AG20443 (cell line): ENCODE measurements around the gene ROBO1.
"Not testable (repeated sequence)": the region's sequence is repeated elsewhere in the genome, so short reads cannot be mapped to it uniquely, and the experiment has no call there.

Source experiments
- DNase-seq: peaks from one replicate; pipeline ENCODE4 v3.0.0; 2012; ENCODE audit warnings: low spot score, mixed read lengths

Gene ROBO1

DNA sequence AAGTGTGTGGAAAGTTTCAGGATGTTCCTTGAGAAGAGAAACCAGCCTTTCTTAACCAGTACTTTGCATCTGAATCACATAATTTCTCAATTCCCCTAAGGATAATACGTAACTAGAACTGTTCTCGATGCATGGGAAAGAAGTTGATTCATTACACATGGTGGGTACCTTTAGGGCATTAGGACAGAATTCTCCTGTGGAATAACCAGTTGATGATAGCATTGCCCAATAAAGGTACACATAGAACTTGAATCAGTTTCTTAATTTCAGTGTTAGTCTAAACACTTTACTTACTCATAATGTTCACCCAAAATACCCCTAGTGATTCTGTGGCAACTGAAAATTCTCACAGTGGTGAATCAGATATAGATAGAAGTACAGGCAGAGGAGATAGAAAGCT lies 1030.9 kb downstream of the ROBO1 start:
- no peak for DNase-seq

DNA sequence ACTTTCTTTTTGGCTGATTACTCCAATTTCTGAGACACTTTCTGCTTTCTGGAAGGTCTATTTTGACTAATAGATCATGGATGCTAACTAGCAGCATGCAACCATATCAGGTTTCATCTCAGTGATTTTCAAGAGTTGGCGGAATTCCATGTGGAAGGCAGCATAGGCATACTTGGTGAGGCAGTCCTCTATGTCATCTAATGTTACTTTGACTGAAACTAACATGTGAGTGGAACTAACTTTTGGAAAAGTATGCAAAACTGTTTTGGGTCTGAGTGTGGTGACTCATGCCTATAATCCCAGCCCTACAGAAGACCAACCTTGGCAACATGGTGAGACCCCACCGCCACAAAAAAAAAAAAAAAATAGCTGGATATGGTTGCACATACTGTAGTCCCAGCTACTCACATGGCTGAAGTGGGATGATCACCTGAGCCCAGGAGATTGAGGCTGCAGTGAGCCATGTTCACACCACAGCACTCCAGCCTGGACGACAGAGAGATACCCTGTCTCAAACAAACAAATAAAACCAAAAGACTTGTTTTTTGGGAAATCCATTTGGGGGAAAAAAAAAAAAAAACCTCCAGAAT lies 1033.7 kb downstream of the ROBO1 start:
- DNase-seq: peak; percentile 20

DNA sequence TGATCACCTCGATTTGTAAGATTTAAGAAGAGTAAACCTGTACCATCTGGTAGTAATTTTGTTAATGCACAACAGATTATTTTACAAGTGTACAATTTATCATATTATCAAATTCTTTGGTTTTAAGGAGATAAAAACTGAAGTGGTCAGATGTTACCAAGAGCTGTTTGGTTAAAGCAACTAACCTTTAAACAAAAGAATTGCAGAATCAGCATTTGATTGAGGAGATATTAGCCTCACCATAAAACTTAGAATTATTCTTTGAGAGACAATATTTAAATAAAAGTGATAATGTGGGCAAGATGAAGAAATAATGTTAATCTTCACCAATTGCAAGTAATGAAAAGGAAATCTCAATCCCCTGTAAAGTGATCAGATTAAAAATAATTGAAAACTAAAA lies 1034.9 kb downstream of the ROBO1 start:
- DNase-seq: no peak

DNA sequence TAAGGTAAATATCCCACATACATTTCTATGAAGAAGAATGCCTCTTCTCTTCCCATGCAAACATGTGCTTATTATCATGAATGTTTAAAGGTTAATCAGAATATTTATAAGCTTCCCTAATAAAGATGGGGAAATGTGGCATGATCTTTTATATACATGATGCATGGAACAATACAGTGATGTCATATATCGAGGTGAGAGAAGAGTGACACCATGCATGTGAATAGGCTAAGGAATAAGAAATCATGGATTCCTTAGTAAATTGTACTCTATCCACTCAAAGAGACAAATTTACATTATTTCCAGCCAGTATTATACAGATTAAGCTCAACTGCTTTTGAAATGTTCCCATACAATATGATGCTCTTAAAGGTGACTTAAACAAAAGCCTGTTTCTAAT lies 1035.3 kb downstream of the ROBO1 start:
- no peak for DNase-seq

DNA sequence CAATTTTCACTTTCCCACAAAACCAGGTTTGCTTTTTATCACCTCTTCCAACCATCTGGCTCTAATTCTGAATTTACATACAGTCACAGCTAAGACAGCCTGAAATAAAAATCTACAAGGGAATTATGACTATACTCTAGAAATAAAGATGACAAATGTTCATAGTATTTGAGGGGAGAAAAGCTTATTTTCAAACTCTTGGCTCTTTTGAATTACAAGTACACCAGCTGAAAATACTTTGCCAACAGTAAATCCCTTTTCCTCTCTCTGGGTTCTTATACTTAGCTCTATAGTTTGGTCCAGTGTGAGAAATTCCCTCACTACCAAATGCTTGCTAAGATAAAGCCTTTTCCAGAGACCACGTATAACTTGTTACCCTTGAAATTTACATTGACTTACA lies 1037.9 kb downstream of the ROBO1 start:
- no peak for DNase-seq

DNA sequence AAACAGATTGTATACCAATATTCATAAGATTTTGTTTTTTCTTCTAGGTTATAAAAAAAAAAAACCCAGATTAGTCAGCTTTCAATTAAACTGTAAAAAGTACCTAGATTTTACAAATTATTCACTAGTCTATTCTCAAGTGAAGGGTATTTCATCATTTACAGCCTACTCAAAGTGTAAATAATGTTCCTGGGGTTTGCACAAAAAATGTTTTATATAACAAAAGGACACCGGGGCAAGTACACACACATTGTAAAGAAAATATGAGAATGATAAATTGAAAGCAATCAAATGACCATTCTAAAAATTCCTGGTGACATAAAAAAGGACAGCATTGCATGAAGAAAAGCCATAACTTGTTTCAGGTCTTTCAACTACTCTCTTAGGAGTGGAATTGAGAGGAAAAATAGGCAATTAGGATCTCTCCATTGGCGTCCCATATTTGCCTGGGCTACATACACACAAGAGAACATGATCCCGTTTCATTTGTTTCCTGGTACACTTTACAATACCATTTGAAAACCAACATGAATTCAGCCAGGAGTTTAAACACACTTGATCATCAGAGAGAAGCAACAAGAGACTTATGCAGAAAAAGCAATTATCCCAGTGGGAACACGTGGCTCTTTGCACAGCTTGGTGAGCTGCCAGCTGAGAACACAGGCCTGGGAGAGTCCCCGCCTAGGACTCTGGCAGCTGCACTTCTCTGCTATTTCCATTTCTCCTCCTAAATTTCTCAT lies 1039.2 kb downstream of the ROBO1 start:
- DNase-seq: peak; percentile 58

DNA sequence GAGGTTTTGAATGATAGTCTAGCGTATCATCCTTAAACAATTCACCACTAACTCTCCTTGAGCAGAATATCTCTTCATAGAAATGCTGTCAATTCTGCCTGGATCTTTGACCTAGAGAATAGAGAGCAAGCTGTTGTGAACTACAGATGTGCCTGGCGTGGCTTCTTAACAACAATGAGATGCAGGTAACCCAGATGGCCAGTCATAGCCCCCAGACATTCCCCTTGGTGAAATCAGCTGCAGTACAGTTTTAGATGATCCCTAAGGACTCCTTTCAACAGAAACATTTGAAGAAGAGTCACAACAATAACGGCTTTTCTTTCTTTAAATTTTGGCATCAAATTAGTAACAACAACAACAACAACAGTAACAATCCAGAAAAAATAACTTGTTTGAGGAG lies 1041.3 kb downstream of the ROBO1 start:
- DNase-seq: no peak

DNA sequence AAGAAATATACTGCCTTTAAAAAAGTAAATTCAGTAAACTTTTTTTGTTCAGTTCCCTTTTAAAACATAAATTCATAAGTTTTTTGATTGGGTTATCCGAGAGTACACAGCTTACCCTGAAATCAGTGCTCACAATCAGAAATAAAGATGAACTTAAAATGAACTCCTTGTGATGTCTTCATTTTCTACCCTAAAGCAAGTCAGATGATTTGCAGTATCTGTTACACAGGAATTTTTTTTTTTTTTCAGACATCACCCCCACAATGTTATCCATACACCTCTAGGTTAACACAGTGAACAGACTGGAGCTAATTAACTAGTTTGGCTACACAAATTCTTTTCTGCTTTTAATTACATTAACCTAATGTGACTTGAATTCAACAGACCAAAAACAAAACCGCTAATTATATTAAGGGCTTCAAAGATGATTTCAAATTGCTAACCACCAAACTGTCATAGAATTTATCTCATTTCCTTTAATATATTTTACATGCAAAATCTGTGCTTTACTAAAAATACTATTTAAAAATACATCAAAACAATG lies 1042.0 kb downstream of the ROBO1 start:
- DNase-seq: no peak

DNA sequence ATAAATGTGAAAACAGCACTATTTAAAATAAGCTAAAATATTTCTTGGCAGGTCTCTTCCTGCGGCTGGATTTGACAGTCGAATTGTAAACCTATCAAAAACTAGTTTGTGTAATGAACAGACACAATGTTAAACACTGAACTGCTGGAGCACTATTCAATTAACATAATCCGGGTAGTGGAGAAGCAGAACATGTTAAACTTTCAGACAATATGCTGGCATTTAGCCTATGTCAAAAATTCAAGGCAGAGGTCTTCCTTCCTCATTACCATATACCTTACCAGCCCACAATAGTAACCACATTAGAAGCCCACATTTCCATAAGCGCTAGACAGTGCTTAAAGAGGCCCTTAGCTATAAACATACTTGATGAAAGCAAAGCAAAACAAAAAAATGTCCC lies 1042.9 kb downstream of the ROBO1 start:
- DNase-seq: no peak

DNA sequence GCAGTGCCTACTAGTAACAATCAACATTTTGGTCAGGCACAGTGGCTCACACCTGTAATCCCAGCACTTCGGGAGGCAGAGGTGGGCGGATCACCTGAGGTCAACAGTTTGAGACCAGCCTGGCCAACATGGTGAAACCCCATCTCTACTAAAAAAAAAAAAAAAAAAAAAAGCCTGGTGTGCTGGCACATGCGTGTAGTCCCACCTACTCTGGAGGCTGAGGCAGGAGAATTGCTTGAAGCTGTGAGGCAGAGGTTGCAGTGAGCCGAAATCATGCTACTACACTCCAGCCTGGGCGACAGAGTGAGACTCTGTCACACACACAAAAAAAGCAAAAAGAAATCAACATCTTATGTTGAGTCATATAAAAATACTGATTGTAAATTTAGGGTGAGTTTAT lies 1043.4 kb downstream of the ROBO1 start:
- not testable (repeated sequence) for DNase-seq

DNA sequence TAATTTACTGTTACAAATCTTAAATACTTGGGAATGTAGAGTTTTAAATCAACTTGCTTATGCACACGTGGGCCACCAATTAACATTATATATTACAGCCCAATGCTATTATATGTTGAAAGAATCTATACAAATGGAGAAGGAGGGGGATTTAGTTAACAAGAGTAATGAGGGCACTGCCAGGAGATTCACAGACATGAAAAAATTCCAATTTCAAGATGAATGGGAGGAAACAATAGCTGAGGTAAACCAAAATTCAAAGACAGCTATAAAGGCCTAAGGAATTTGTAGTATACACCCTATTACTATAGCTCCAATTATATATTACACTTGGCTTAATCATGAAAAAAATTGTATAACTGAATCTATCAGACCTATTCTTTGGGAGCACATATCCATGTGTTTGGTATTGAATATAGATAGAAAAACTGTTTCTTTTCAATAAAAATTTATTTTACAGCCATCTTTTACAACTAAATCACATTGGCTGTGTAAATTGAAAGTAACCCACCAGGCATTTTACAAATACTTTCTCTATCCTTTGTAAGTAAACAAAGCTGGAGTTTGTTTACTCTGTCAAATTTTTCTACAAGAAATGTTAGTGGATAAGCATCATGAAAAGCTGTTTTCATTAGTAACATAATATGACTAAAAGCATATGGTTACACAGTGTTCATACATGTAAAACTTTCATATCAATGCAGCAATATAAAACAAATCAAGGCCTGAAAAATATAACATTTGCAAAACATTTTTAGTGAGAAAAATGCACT lies 1045.8 kb downstream of the ROBO1 start:
- DNase-seq: no peak

DNA sequence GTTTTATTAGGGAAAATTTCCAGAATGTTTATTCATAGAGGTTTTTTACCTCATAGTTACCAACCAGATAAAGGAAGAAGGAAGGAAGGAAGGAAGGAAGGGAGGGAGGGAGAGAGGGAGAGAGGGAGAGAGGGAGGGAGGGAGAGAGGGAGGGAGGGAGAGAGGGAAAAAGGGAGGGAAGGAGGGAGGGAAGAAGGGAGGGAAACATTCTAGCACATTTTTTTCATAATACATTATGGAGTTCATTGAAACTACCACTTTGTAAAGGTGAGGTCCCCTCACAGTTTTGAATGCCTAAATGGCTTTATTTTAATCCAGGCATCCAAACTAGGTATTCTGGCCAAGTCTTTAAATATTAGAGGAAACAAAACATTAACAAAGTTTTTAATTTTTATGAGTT lies 1049.1 kb downstream of the ROBO1 start:
- no peak for DNase-seq

DNA sequence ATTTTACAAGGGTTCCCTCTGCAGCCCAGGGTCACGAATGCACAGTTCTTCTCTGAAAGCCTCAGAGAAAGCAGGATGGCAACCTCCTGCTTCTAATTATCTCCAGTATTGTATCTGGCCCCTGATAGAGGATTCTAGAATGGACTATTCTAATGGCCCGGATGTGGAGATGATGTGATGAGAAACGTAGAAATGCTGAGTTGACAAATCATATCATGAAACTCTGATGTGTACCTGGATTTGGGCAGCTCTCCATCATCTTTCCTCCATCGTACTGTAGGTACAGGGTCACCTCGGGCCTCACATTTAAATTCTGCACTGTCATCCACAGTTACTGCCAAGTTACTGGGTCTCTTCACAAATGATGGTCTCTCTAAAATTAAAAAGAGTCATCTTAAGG lies 1050.8 kb downstream of the ROBO1 start:
- no peak for DNase-seq

DNA sequence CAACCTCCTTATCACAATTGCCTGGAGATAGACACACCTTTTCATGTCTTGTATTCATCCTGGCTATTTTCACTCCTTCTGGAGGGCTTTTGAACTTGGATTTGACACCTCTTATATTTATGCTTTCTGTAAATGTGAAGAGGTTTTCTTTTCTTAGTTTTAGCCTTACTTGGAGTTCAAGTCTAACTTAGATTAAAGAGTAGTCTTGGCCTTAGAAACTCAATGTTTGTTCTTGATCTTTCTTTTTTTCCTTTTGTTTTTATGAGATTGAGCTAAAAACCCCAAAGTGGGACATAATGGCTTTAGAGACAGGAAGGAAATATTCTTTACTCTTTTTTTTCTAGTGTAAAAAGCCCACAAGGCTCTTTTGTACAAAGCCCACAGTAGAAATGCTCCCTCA lies 1054.9 kb downstream of the ROBO1 start:
- DNase-seq: no peak

DNA sequence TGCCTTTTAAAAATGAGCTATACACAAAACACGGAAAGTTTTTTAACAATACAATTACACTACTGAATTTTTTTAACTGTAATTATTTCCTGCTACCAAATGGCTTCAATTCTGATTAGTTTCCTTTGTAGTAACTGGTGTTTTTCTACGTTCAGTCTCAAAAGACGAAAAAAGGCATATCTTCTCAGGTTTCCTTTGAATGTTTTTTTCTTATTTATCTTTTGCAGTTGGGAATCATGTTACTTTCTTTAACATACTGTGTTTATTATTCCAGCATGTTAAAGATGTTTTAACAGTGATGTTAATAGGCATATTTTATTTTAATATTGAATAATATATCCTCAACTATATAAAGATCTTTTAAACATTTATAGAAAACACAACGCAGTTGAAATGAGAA lies 1055.5 kb downstream of the ROBO1 start:
- DNase-seq: no peak

DNA sequence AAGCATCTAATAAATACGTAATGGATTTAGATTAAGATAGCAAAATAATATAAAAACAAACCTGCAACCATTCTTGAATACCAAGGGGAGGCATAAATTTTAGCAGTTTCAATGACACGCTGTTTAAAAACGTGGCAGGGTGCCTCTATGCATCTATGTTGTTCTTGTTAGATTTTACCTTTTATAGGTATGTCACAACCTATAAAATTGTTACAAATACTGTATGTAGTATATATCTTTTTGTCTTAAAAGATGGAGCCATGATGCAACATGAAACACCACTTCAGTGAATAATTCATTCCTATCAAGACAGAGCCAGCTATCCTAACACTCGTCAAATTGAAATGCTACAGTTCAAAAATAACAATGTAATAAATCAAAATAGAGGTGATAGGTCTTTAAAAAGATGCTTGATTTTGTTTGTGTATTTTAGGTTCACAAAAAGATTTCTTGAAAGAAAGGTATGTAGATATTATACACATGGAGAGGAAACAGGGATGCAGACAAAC lies 1059.2 kb downstream of the ROBO1 start:
- no peak for DNase-seq

DNA sequence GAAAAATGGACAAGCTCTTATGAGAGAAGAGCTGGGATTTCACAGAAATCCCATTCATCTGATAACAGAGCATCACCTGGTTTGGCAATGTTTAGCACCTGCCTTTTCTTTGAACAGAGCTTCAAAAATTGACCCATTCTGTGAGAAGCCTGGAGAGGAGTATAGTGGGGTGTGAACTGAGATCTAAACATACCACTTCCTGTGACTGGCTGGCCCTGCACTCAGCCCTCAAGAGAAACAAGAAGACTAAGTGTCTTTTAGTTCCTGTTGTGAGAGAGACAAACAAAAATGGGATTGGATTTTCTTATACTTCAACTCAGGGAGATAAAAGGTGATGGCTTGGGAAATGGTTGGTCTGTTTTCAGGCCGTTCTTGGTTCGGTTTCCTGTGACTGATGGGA lies 1060.2 kb downstream of the ROBO1 start:
- no peak for DNase-seq

DNA sequence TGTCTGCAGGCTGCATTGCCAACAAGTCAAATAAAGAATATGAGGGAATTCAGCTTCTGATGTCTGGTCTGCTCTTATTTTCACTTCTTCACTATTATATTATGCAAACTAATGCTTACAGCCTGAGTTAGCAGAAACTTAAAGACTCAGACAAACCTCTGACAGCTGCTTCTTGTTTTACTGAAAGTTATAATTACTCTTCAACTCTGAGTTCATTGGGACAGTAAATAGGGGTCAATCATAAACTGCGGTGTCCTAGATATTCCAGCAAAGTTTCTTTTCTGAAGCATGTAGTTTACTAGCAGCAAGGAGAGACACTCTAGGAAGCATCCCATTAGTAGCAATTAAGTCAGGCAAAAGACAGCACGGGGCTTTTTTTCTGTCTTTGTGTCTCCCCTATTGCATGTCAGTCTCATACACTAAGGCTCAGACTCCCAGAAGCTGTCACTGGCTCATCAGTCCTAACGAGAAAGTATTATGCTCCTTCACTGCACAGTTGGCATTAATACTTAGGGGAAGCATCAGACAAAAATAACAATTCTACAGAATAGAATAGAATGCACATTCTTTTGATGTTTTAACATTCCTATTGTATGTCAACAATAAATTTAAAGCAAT lies 1060.8 kb downstream of the ROBO1 start:
- no peak for DNase-seq

DNA sequence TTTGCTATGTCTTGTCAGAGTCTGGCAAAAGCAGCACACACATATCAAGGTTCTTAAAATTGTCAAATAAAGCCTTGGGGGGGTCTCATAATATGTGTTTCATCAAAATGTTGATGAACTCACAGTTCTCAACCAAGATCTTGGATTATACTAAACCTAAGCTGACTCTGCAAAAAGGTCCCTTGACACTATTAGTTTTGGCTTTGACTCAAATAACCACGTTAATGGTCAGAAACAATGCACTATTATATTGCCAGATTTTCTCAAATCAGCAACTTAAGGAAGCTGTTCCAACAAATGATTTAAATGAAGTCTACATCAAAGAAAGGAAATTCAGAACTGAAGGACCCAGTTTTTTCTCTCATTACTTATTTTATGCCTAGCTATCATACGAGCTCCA lies 1063.9 kb downstream of the ROBO1 start:
- DNase-seq: no peak

DNA sequence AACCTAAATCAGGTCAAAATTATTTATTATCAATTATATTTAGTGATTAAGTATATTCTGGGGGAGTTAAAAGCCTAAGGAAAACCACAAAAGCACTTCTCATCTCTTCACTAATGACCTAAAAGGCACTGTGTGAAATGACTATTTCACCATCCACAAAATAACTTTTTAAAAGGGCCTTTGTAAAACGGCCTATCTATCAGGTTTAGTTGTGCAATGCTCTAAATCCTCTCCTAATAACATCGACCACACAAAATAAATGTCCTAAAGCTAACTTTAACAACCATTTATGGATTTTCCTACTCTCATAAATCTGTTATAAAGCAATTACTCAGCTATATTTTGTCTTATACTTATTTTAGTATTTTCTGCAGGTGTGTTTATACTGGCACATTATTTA lies 1066.3 kb downstream of the ROBO1 start:
- DNase-seq: no peak

DNA sequence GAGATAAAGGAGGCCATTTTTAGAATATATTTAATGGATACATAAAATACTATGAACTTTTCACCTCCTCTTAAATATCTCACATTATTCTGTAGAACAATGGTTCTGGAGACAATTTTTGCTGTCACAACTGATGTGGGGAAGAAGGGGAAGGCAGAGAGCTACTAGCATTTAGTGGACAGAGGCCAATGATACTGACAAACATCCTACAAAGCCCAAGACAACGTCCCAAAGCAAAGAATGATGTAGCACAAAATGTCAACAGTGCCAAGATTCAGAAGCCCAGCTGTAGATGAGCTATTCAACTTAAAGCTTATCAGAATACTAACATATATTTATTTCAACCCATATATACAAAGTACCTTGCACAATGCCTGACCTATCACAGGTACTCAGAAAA lies 1069.4 kb downstream of the ROBO1 start:
- DNase-seq: no peak

DNA sequence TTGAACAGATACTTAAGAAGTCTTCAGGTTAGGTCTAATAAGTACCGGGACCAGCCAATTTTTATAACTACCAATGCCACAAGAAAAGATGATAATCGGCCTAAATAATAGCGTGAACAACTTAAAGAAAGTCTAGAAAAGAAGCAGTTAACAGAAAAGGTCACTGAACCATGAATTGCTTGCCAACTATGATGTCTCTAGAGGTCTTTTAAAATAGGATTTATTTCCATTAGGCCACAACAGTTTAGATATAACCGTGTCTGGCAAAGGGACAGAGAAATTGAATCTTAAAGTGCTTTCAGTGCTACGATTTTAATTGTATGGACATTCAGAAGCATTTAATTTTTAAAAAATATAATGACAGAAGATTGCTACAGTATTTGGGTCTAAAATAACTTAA lies 1070.4 kb downstream of the ROBO1 start:
- DNase-seq: no peak
